ENCODE measurements around the gene UNC5A.

- TF ChIP-seq CTCF (IDR thresholded peaks at IDR 0.05; ENCODE audit: insufficient read depth, low read length): no peak
- no peak for TF ChIP-seq REST (IDR thresholded peaks at IDR 0.05; ENCODE audit: insufficient replicate concordance, low read depth)
These were observed 76.2 kb downstream of the UNC5A start for GRCh38 chr5:176886336-176887251.
